ENCODE measurements around the gene CDT1.
"Not testable (repeated sequence)": the region's sequence is repeated elsewhere in the genome, so short reads cannot be mapped to it uniquely, and the experiment has no call there.

CDT1 gene

GRCh38 chr16:88769617-88770460 is 33.8 kb upstream of the CDT1 start:
- FAIRE-seq, result no peak

- FAIRE-seq, result no peak
These were observed 32.9 kb upstream of the CDT1 start for GRCh38 chr16:88770461-88771293.

- no peak for FAIRE-seq
These were observed 32.3 kb upstream of the CDT1 start for GRCh38 chr16:88771294-88771772.

- FAIRE-seq, result not testable (repeated sequence)
These were observed 31.8 kb upstream of the CDT1 start for GRCh38 chr16:88771781-88772180.

GRCh38 chr16:88772871-88773811 is 30.4 kb upstream of the CDT1 start:
- no peak for FAIRE-seq

GRCh38 chr16:88773812-88774291 is 29.7 kb upstream of the CDT1 start:
- no peak for FAIRE-seq

- no peak for FAIRE-seq
These were observed 28.8 kb upstream of the CDT1 start for GRCh38 chr16:88774544-88775393.

GRCh38 chr16:88775825-88776224 is 27.8 kb upstream of the CDT1 start:
- no peak for FAIRE-seq

GRCh38 chr16:88777471-88778270 is 25.9 kb upstream of the CDT1 start:
- FAIRE-seq, result no peak

- FAIRE-seq, result no peak
These were observed 25.4 kb upstream of the CDT1 start for GRCh38 chr16:88778271-88778525.

- FAIRE-seq, result no peak
These were observed 25.0 kb upstream of the CDT1 start for GRCh38 chr16:88778541-88779065.

GRCh38 chr16:88779406-88780141 is 24.0 kb upstream of the CDT1 start:
- FAIRE-seq, result no peak

GRCh38 chr16:88780142-88781062 is 23.2 kb upstream of the CDT1 start:
- FAIRE-seq, result no peak

- FAIRE-seq, result no peak
These were observed 22.2 kb upstream of the CDT1 start for GRCh38 chr16:88781140-88782077.

GRCh38 chr16:88782454-88783390 is 20.9 kb upstream of the CDT1 start:
- FAIRE-seq, result no peak

- FAIRE-seq, result no peak
These were observed 20.1 kb upstream of the CDT1 start for GRCh38 chr16:88783391-88784073.

All from TTC549 (cell line).